ENCODE data around the gene PTBP1.

PTBP1 gene

DNA sequence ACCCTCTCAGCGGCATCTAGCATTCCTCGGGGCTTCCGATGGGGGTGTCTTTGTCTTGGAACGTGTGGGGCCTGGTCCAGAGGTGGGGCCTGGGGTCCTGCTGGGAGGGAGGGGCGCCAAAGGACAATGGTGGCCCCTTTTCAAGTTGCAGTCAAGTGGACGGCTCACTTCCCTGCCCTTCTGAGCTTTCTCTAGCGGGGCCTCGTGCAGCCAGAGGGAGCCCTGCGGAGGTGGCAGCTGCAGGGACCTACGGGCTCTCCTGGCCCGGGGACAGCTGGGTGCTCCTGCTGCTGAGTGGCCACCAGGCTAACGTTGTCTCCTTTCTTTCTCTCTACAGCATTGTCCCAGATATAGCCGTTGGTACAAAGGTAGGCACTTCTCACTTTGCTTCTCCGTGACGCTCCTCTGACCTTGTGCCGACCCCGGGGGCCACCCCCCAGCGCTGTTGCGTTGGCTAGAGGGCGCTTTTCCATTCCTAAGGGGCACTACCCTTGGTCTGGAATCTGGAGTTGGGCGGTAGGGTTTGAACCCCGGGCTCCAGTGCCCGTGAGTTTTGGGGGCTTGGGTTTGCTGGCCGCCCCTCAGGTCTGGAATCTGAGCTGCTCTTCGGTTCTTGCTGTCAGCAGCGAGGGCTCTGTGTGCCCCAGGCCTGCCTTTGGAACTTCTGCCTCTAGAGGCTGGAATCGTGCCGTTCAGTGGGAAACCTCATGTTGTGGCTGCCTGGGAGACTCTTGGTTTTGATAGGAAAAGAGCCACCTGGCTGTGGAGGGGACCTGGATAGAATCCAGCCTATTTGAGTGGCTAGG is 2.0 kb downstream of the PTBP1 start:
- WGBS, 2 donors (ENCODE audit: extremely low coverage in 2 of 2, insufficient read length in 2 of 2, insufficient replicate concordance in 1 of 2), result no CpG with 5 or more reads among the region's 28 CpGs
- Histone ChIP-seq H3K36me3 (replicated peaks in 1 of 2; ENCODE audit: control insufficient read depth in 2 of 2, insufficient read depth in 2 of 2, low read length in 2 of 2) (peaks cover 35 to 61% of the 10 kb centered on the region in 2 donors), H2BK5ac (ENCODE audit: low read length) (peak overlapping the region; percentile 87)

DNA sequence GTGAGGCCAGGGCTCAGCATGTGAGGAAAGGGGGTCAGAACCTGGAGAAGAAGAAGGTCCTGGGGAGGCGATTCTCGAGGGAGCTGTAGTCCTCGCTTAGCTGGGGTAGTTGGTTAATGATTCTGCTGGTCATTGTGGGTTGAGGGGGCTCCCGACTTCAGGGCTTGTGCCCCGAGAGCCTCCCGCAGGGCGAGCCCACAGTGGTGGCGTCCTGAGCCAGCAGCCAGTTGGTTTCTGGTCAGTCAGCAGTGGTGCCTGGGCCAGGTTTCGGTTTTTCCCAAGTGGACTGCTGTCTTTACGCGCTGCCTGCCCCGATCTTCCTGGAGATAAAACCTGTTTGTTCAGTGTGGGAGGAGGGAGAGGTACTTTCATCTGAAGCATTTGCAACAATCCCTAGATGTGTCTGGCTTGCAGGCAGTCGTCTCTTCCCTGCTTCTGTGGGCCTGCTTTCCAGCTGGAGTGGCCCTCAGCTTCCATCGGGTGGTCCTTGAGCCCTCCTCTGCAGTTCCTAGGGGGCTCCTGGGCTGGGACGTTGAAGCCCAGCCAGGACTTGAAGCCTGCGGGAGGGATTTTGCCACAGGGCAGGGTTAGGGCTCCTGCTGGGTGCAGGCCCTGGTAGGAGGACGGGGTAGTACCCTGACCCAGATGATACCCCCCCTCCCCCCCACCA is 3.2 kb downstream of the PTBP1 start:
- Histone ChIP-seq H2BK12ac (ENCODE audit: low read length) (no peak overlapping the region), H2AFZ (ENCODE audit: low read length) (no peak overlapping the region), H3K79me1 (ENCODE audit: low read depth, low read length) (peaks cover 25% of the 10 kb centered on the region), H3K27ac (replicated peaks; ENCODE audit: low read length) (no peak overlapping the region), H3K9ac (ENCODE audit: low read depth, low read length, poor library complexity) (peak overlapping the region; percentile 12), H4K91ac (ENCODE audit: low read depth, low read length, poor library complexity) (no peak overlapping the region), H3K4ac (ENCODE audit: low read length) (no peak overlapping the region), H3K27me3 (ENCODE audit: control insufficient read depth in 3 of 3, insufficient read depth in 3 of 3, low read depth in 1 of 3, low read length in 3 of 3) (no peaks in the 10 kb centered on the region), H3K4me1 (ENCODE audit: control insufficient read depth in 2 of 2, insufficient read depth in 1 of 2, low read depth in 1 of 2, low read length in 2 of 2) (peaks cover 18 to 32% of the 10 kb centered on the region in 2 donors), H3K23ac (ENCODE audit: low read depth, low read length, poor library complexity) (no peak overlapping the region), H4K8ac (ENCODE audit: low read depth, low read length) (no peak overlapping the region), H3K9me3 (replicated peaks in 1 of 2; ENCODE audit: control insufficient read depth in 2 of 2, insufficient read depth in 1 of 2, low read depth in 1 of 2, low read length in 2 of 2) (no peaks in the 10 kb centered on the region), H3K4me2 (ENCODE audit: insufficient read depth, low read length, poor library complexity, severe bottlenecking) (no peak overlapping the region), H3K14ac (ENCODE audit: low read length) (no peak overlapping the region), H2BK5ac (ENCODE audit: low read length) (no peak overlapping the region), H3K36me3 (replicated peaks in 1 of 2; ENCODE audit: control insufficient read depth in 2 of 2, insufficient read depth in 2 of 2, low read length in 2 of 2) (peaks cover 47 to 74% of the 10 kb centered on the region in 2 donors), H2BK15ac (ENCODE audit: low read length) (no peak overlapping the region), H2AK5ac (ENCODE audit: low read depth, low read length) (no peak overlapping the region), H2BK120ac (ENCODE audit: low read depth, low read length) (no peak overlapping the region), H3K18ac (ENCODE audit: low read length) (no peak overlapping the region), H3K4me3 (ENCODE audit: low read length in 2 of 2) (peak overlapping the region in 1 of 2 donors; percentile 11)
- no CpG with 5 or more reads among the region's 17 CpGs for WGBS, 2 donors (ENCODE audit: extremely low coverage in 2 of 2, insufficient read length in 2 of 2, insufficient replicate concordance in 1 of 2)
- no peak for DNase-seq (ENCODE audit: low spot score)

More for the DNA sequence above, 2.0 kb downstream of the PTBP1 start:
- H2BK15ac ChIP-seq (ENCODE audit: low read length), result no peak overlapping the region
- no peaks in the 10 kb centered on the region for H3K27me3 ChIP-seq (ENCODE audit: control insufficient read depth in 3 of 3, insufficient read depth in 3 of 3, low read depth in 1 of 3, low read length in 3 of 3)
- DNase-seq (ENCODE audit: low spot score), result peak; percentile 58
- H3K27ac ChIP-seq (replicated peaks; ENCODE audit: low read length), result no peak overlapping the region
- H3K4me3 ChIP-seq (ENCODE audit: low read length in 2 of 2), result peak overlapping the region; percentile 89 to 98
- H2AK5ac ChIP-seq (ENCODE audit: low read depth, low read length), result peak overlapping the region; percentile 92
- H3K18ac ChIP-seq (ENCODE audit: low read length), result no peak overlapping the region
- no peaks in the 10 kb centered on the region for H3K9me3 ChIP-seq (replicated peaks in 1 of 2; ENCODE audit: control insufficient read depth in 2 of 2, insufficient read depth in 1 of 2, low read depth in 1 of 2, low read length in 2 of 2)
- H3K4me1 ChIP-seq (ENCODE audit: control insufficient read depth in 2 of 2, insufficient read depth in 1 of 2, low read depth in 1 of 2, low read length in 2 of 2), result peaks cover 18 to 32% of the 10 kb centered on the region in 2 donors
- no peak overlapping the region for H4K8ac ChIP-seq (ENCODE audit: low read depth, low read length)
- H3K4me2 ChIP-seq (ENCODE audit: insufficient read depth, low read length, poor library complexity, severe bottlenecking), result peak overlapping the region; percentile 93
- no peak overlapping the region for H2BK12ac ChIP-seq (ENCODE audit: low read length)
- peak overlapping the region; percentile 2 for H3K9ac ChIP-seq (ENCODE audit: low read depth, low read length, poor library complexity)
- no peak overlapping the region for H4K91ac ChIP-seq (ENCODE audit: low read depth, low read length, poor library complexity)
- H2AFZ ChIP-seq (ENCODE audit: low read length), result no peak overlapping the region
- H2BK120ac ChIP-seq (ENCODE audit: low read depth, low read length), result no peak overlapping the region
- H3K14ac ChIP-seq (ENCODE audit: low read length), result peak overlapping the region; percentile 75
- peak overlapping the region; percentile 85 for H3K23ac ChIP-seq (ENCODE audit: low read depth, low read length, poor library complexity)
- no peak overlapping the region for H3K4ac ChIP-seq (ENCODE audit: low read length)
- peaks cover 17% of the 10 kb centered on the region for H3K79me1 ChIP-seq (ENCODE audit: low read depth, low read length)

DNA sequence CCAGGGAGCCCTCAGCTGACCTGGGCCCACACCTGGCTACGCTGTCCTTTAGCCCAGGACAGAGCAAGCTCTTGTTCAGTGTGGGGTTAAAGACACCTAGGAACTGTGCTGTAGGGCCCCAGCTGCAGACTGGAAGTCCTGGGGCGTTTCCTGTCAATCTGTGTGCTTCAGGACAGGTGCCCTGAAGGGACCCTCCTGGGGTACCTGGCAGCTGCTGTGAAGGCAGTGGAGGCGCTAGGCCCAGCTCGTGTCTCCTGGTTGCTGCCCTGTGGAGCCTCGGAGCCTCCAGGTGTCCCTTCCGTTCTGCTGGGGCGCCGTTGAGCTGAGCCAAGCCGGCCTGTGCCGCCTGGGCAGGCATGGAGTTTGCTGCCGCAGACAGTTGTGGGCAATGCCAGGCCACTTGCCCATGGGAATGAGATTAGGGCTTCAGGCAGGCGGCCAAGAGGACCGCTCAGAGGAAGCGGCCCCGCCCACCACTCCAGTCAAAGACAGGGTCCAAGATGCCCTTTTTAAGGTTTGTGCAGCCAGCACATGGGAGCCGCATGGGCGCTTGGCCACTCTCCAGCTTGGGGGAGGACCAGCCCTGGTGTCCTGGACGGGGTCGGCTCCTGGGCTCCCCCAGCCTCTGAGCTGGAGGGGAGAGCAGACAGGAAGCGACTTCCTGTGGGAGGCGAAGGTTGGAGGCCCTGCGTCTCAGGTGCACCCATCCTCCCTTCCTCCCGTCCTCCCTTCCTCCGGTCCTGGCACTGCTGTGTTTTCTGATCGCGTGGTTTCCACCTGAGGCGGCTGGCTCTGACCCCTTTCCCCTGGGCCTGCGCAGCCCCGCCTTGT is 4.0 kb downstream of the PTBP1 start:
- H2AK5ac ChIP-seq (ENCODE audit: low read depth, low read length), result peak overlapping the region; percentile 19
- no peak overlapping the region for H3K4me3 ChIP-seq (ENCODE audit: low read length in 2 of 2)
- H3K9ac ChIP-seq (ENCODE audit: low read depth, low read length, poor library complexity), result peak overlapping the region; percentile 12
- no peak for DNase-seq (ENCODE audit: low spot score)
- no peak overlapping the region for H4K91ac ChIP-seq (ENCODE audit: low read depth, low read length, poor library complexity)
- peak overlapping the region; percentile 7 for H3K18ac ChIP-seq (ENCODE audit: low read length)
- no CpG with 5 or more reads among the region's 29 CpGs for WGBS, 2 donors (ENCODE audit: extremely low coverage in 2 of 2, insufficient read length in 2 of 2, insufficient replicate concordance in 1 of 2)
- no peaks in the 10 kb centered on the region for H3K9me3 ChIP-seq (replicated peaks in 1 of 2; ENCODE audit: control insufficient read depth in 2 of 2, insufficient read depth in 1 of 2, low read depth in 1 of 2, low read length in 2 of 2)
- H3K4me2 ChIP-seq (ENCODE audit: insufficient read depth, low read length, poor library complexity, severe bottlenecking), result peak overlapping the region; percentile 14
- H3K36me3 ChIP-seq (replicated peaks in 1 of 2; ENCODE audit: control insufficient read depth in 2 of 2, insufficient read depth in 2 of 2, low read length in 2 of 2), result peaks cover 54 to 81% of the 10 kb centered on the region in 2 donors
- H4K8ac ChIP-seq (ENCODE audit: low read depth, low read length), result no peak overlapping the region
- no peak overlapping the region for H2BK5ac ChIP-seq (ENCODE audit: low read length)
- H3K27ac ChIP-seq (replicated peaks; ENCODE audit: low read length), result no peak overlapping the region
- H3K23ac ChIP-seq (ENCODE audit: low read depth, low read length, poor library complexity), result peak overlapping the region; percentile 52
- H3K4me1 ChIP-seq (ENCODE audit: control insufficient read depth in 2 of 2, insufficient read depth in 1 of 2, low read depth in 1 of 2, low read length in 2 of 2), result peaks cover 18 to 32% of the 10 kb centered on the region in 2 donors
- H2AFZ ChIP-seq (ENCODE audit: low read length), result no peak overlapping the region
- H3K79me1 ChIP-seq (ENCODE audit: low read depth, low read length), result peaks cover 32% of the 10 kb centered on the region
- peak overlapping the region; percentile 16 for H2BK12ac ChIP-seq (ENCODE audit: low read length)
- H3K4ac ChIP-seq (ENCODE audit: low read length), result peak overlapping the region; percentile 84
- no peak overlapping the region for H2BK120ac ChIP-seq (ENCODE audit: low read depth, low read length)
- no peaks in the 10 kb centered on the region for H3K27me3 ChIP-seq (ENCODE audit: control insufficient read depth in 3 of 3, insufficient read depth in 3 of 3, low read depth in 1 of 3, low read length in 3 of 3)
- peak overlapping the region; percentile 71 for H3K14ac ChIP-seq (ENCODE audit: low read length)
- no peak overlapping the region for H2BK15ac ChIP-seq (ENCODE audit: low read length)
